ENCODE data around the gene GMPPA. TPM values are rescaled to one million over a fixed set of nuclear protein-coding genes. Genes with fewer than 3 reads are reported as not detected.

Gene GMPPA
- 10 to 100 TPM; 36.9 to 38.2 TPM for total RNA-seq
- polyA plus RNA-seq (2013, experiment 1 of 2), result 23.4 TPM
- 22.9 TPM for polyA plus RNA-seq (2013, experiment 2 of 2)
- long read RNA-seq, experiment 1, partial matches to known transcripts, result 5 of 16 reads
- long read RNA-seq, experiment 1, other reads (novel, unspliced or antisense), result 7 of 16 reads
- long read RNA-seq, experiment 2, transcript GMPPA-203 (13 exons, 1,823 nt), result minor isoform, 7 of 72 reads
- long read RNA-seq, experiment 2, transcript GMPPA-201 (13 exons, 1,544 nt), result major isoform, 22 of 72 reads
- long read RNA-seq, experiment 2, transcript GMPPA-204 (13 exons, 1,501 nt), result minor isoform, 15 of 72 reads
- long read RNA-seq, experiment 2, partial matches to known transcripts, result 2 of 72 reads
- long read RNA-seq, experiment 2, other reads (novel, unspliced or antisense), result 26 of 72 reads
- long read RNA-seq, experiment 3, transcript GMPPA-201 (13 exons, 1,544 nt), result major isoform, 67 of 123 reads
- long read RNA-seq, experiment 3, transcript GMPPA-204 (13 exons, 1,501 nt), result minor isoform, 27 of 123 reads
- long read RNA-seq, experiment 3, transcript GMPPA-203 (13 exons, 1,823 nt), result minor isoform, 8 of 123 reads
- long read RNA-seq, experiment 3, partial matches to known transcripts, result 2 of 123 reads
- long read RNA-seq, experiment 3, other reads (novel, unspliced or antisense), result 18 of 123 reads
- long read RNA-seq, experiment 4, transcript GMPPA-203 (13 exons, 1,823 nt), result minor isoform, 6 of 70 reads
- long read RNA-seq, experiment 4, transcript GMPPA-201 (13 exons, 1,544 nt), result major isoform, 24 of 70 reads
- long read RNA-seq, experiment 4, transcript GMPPA-204 (13 exons, 1,501 nt), result minor isoform, 19 of 70 reads
- long read RNA-seq, experiment 4, partial matches to known transcripts, result 5 of 70 reads
- long read RNA-seq, experiment 4, other reads (novel, unspliced or antisense), result 14 of 70 reads

GRCh38 chr2:219498280-219499057, at the start of gene GMPPA:
TSS of gene GMPPA (plus strand) at chr2:219498891. CDS start at chr2:219499976, 1,085 bp downstream.
- Histone ChIP-seq H3K9me3 (ENCODE audit: control insufficient read depth, low read length) (no peaks in the 10 kb centered on the region), H3K9ac (ENCODE audit: extremely low read depth, low read length, poor library complexity, severe bottlenecking) (peak within 1 kb of the TSS; percentile 91), H3K36me3 (ENCODE audit: control insufficient read depth, insufficient read depth, low read length) (peaks cover 3% of the 10 kb centered on the region), H3K4me3 (ENCODE audit: low read length) (peak within 1 kb of the TSS; percentile 98), H3K4me1 (ENCODE audit: control insufficient read depth, insufficient read depth, low read length) (peaks cover 9% of the 10 kb centered on the region), H3K27ac (ENCODE audit: low read depth, low read length) (no peak within 1 kb of the TSS), H3K27me3 (ENCODE audit: control insufficient read depth, insufficient read depth, low read length, poor library complexity, severe bottlenecking) (peaks cover 48% of the 10 kb centered on the region)
- H3K27ac Mint-ChIP-seq, result peak within 1 kb of the TSS; percentile 85
- peaks cover 51% of the 10 kb centered on the region for H3K27me3 Mint-ChIP-seq (ENCODE audit: insufficient read depth)
- DNase-seq, result peak; percentile 99
- 0% methylated on average over 22 to 49 of the region's 49 CpGs for WGBS, 2 experiments (ENCODE audit: insufficient coverage in 1 of 2, insufficient read length in 1 of 2)
- H3K36me3 Mint-ChIP-seq (ENCODE audit: low read depth), result peaks cover 7% of the 10 kb centered on the region
- peak; percentile 13 for TF ChIP-seq CTCF (conservative IDR thresholded peaks at IDR 0.05)
- H3K4me3 Mint-ChIP-seq, result peak within 1 kb of the TSS; percentile 80
- H3K9me3 Mint-ChIP-seq, result no peaks in the 10 kb centered on the region
- peaks cover 23% of the 10 kb centered on the region for H3K4me1 Mint-ChIP-seq

GRCh38 chr2:219449609-219450008, 49.1 kb upstream of the GMPPA start:
- H3K9me3 Mint-ChIP-seq, result no peaks in the 10 kb centered on the region
- H3K4me3 Mint-ChIP-seq, result no peak overlapping the region
- H3K27me3 Mint-ChIP-seq (ENCODE audit: insufficient read depth), result peaks cover 85% of the 10 kb centered on the region
- Histone ChIP-seq H3K4me3 (ENCODE audit: low read length) (no peak overlapping the region), H3K36me3 (ENCODE audit: control insufficient read depth, insufficient read depth, low read length) (no peaks in the 10 kb centered on the region), H3K9me3 (ENCODE audit: control insufficient read depth, low read length) (no peaks in the 10 kb centered on the region), H3K27me3 (ENCODE audit: control insufficient read depth, insufficient read depth, low read length, poor library complexity, severe bottlenecking) (no peaks in the 10 kb centered on the region), H3K4me1 (ENCODE audit: control insufficient read depth, insufficient read depth, low read length) (peaks cover 3% of the 10 kb centered on the region), H3K27ac (ENCODE audit: low read depth, low read length) (no peak overlapping the region), H3K9ac (ENCODE audit: extremely low read depth, low read length, poor library complexity, severe bottlenecking) (no peak overlapping the region)
- TF ChIP-seq CTCF (conservative IDR thresholded peaks at IDR 0.05), result no peak
- no peak for DNase-seq
- no peaks in the 10 kb centered on the region for H3K36me3 Mint-ChIP-seq (ENCODE audit: low read depth)
- no peak overlapping the region for H3K27ac Mint-ChIP-seq
- H3K4me1 Mint-ChIP-seq, result peaks cover 8% of the 10 kb centered on the region
- 89 to 97% methylated on average over 3 to 5 of the region's 5 CpGs for WGBS, 2 experiments (ENCODE audit: insufficient coverage in 1 of 2, insufficient read length in 1 of 2)

Measured in endodermal cell (in vitro differentiated cells).